ENCODE data around the gene OLFM1.

OLFM1 gene

DNA sequence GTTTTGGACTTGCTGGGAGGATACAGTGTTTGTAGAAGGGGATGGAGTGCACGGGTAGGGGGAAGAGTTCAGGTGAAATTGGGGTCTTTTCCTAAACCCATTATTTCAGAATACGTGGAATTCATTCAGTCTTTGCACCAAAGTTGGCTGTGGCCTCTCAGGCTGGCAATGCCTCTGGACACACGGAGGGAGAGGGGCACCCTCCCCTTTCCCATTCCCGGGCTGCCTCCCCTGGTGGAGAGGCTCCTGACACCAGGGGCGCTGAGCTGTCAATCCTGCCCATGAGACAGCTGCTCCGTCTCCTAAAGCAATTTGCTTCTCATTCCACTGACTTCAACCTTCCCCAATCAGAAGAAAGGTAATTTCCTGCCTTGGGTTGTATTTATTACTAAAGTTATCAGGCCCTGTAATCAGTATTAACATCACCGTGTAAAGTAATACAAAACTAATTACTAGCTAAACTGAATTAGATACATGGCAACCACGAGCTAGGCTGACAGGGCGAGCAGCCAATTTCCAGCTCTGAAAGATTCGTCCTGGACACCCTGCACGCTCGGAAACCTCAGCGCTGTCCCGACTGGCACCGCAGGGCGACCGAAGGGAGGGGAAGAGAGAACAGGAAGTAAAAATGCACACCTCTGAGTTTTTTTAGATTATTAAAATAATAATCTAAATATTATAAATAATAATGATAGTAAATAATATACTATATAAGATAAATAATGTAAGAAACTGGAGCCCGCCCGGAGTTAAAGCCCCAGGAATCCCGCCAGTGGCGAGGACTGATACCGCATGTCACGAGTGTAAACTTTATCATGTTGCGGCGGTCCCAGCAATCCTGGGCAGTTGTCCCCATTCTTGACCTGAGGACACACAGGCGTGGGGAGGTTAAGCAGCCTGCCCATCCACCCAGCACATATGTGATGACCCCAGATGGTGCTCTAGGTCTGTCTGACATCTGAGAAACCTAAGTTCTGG lies 6.9 kb upstream of the OLFM1 start:
- Histone ChIP-seq H3K9ac (ENCODE audit: low read depth, low read length) (no peak overlapping the region), H3K27me3 (ENCODE audit: insufficient read depth, low read length, poor library complexity) (no peaks in the 10 kb centered on the region), H3K4me2 (ENCODE audit: insufficient read depth, low read length) (no peak overlapping the region), H3K36me3 (ENCODE audit: insufficient read depth, low read length) (no peaks in the 10 kb centered on the region), H4K20me1 (ENCODE audit: insufficient read depth, low read length) (peaks cover 7% of the 10 kb centered on the region; the same call in 1 of the 2 replicates), H3K79me2 (ENCODE audit: insufficient read depth, low read length) (no peaks in the 10 kb centered on the region), H3K4me3 (ENCODE audit: low read depth in 1 of 2, low read length in 2 of 2) (no peak overlapping the region), H3K4me1 (ENCODE audit: insufficient read depth, low read length) (no peaks in the 10 kb centered on the region), H3K27ac (ENCODE audit: low read length) (no peak overlapping the region), H2AFZ (ENCODE audit: low read depth, low read length) (no peak overlapping the region), H3K9me3 (ENCODE audit: insufficient read depth, low read length, severe bottlenecking) (no peaks in the 10 kb centered on the region)
- ATAC-seq (ENCODE audit: insufficient read depth, low read depth) (no peak), DNase-seq (no peak)
- TF ChIP-seq, protein P1, sequence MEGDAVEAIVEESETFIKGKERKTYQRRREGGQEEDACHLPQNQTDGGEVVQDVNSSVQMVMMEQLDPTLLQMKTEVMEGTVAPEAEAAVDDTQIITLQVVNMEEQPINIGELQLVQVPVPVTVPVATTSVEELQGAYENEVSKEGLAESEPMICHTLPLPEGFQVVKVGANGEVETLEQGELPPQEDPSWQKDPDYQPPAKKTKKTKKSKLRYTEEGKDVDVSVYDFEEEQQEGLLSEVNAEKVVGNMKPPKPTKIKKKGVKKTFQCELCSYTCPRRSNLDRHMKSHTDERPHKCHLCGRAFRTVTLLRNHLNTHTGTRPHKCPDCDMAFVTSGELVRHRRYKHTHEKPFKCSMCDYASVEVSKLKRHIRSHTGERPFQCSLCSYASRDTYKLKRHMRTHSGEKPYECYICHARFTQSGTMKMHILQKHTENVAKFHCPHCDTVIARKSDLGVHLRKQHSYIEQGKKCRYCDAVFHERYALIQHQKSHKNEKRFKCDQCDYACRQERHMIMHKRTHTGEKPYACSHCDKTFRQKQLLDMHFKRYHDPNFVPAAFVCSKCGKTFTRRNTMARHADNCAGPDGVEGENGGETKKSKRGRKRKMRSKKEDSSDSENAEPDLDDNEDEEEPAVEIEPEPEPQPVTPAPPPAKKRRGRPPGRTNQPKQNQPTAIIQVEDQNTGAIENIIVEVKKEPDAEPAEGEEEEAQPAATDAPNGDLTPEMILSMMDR (IDR thresholded peaks at IDR 0.05; ENCODE audit: borderline replicate concordance, extremely low read depth, low read length, poor library complexity, severe bottlenecking) = no peak
- no peak for TF ChIP-seq EZH2 (IDR thresholded peaks at IDR 0.05; ENCODE audit: borderline replicate concordance, low read depth, low read length, severe bottlenecking)

DNA sequence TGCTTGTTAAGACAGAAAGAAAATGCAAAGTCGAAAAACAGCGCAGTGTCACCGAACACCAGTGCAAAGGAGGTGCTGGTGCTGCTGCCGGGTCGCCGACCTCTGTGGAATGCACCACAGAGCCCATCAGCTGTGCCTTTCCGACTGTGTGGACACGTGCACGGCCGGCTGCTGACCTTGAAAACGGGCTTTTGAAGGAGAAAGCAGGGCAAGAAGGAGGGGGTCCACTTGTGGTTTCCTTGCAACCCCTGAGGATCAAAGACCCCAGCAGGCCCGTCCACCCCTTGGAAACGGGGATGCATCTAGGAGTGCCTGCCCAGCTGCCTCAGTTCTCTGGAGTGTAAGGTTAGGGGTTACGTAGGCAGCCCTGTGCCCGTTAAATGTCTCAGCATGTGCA lies 6.2 kb upstream of the OLFM1 start:
- H4K20me1 ChIP-seq (ENCODE audit: insufficient read depth, low read length) = peaks cover 7% of the 10 kb centered on the region; the same call in 1 of the 2 replicates
- no peak for TF ChIP-seq EZH2 (IDR thresholded peaks at IDR 0.05; ENCODE audit: borderline replicate concordance, low read depth, low read length, severe bottlenecking)
- TF ChIP-seq, protein P1 (IDR thresholded peaks at IDR 0.05; ENCODE audit: borderline replicate concordance, extremely low read depth, low read length, poor library complexity, severe bottlenecking) = no peak
- no peak overlapping the region for H2AFZ ChIP-seq (ENCODE audit: low read depth, low read length)
- no peaks in the 10 kb centered on the region for H3K4me1 ChIP-seq (ENCODE audit: insufficient read depth, low read length)
- no peaks in the 10 kb centered on the region for H3K27me3 ChIP-seq (ENCODE audit: insufficient read depth, low read length, poor library complexity)
- no peaks in the 10 kb centered on the region for H3K79me2 ChIP-seq (ENCODE audit: insufficient read depth, low read length)
- no peak overlapping the region for H3K9ac ChIP-seq (ENCODE audit: low read depth, low read length)
- no peaks in the 10 kb centered on the region for H3K9me3 ChIP-seq (ENCODE audit: insufficient read depth, low read length, severe bottlenecking)
- no peak overlapping the region for H3K27ac ChIP-seq (ENCODE audit: low read length)
- no peaks in the 10 kb centered on the region for H3K36me3 ChIP-seq (ENCODE audit: insufficient read depth, low read length)
- no peak overlapping the region for H3K4me2 ChIP-seq (ENCODE audit: insufficient read depth, low read length)
- ATAC-seq (ENCODE audit: insufficient read depth, low read depth) = no peak
- no peak for DNase-seq
- H3K4me3 ChIP-seq (ENCODE audit: low read depth in 1 of 2, low read length in 2 of 2) = no peak overlapping the region

DNA sequence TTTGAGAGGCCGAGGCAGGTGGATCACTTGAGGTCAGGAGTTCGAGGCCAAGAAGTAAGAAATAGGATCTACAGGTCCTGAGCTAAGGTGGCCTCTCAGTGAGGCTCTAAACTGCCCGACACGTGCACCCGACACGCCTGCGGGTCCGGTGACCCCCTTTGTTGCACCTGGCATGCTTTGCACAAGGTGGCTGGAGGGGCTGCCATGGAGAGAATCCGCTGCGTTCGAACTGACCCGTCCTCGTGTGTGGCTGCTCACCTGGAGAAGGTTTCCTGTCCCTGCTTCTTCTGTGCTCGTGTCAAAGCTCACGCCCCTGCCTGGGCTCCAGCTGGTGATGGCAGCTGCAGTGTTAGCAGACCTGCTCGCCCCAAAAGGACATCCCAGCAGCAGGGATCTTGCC lies 5.7 kb upstream of the OLFM1 start:
- H3K4me3 ChIP-seq (ENCODE audit: low read depth in 1 of 2, low read length in 2 of 2) = no peak overlapping the region
- DNase-seq (no peak), ATAC-seq (ENCODE audit: insufficient read depth, low read depth) (no peak)
- no peak overlapping the region for H2AFZ ChIP-seq (ENCODE audit: low read depth, low read length)
- H3K27ac ChIP-seq (ENCODE audit: low read length) = no peak overlapping the region
- TF ChIP-seq EZH2 (IDR thresholded peaks at IDR 0.05; ENCODE audit: borderline replicate concordance, low read depth, low read length, severe bottlenecking) = no peak
- TF ChIP-seq, protein P1 (IDR thresholded peaks at IDR 0.05; ENCODE audit: borderline replicate concordance, extremely low read depth, low read length, poor library complexity, severe bottlenecking) = no peak
- H3K4me1 ChIP-seq (ENCODE audit: insufficient read depth, low read length) = no peaks in the 10 kb centered on the region
- no peaks in the 10 kb centered on the region for H3K27me3 ChIP-seq (ENCODE audit: insufficient read depth, low read length, poor library complexity)
- H3K36me3 ChIP-seq (ENCODE audit: insufficient read depth, low read length) = no peaks in the 10 kb centered on the region
- no peak overlapping the region for H3K9ac ChIP-seq (ENCODE audit: low read depth, low read length)
- H3K9me3 ChIP-seq (ENCODE audit: insufficient read depth, low read length, severe bottlenecking) = no peaks in the 10 kb centered on the region
- peaks cover 7% of the 10 kb centered on the region; the same call in 1 of the 2 replicates for H4K20me1 ChIP-seq (ENCODE audit: insufficient read depth, low read length)
- no peaks in the 10 kb centered on the region for H3K79me2 ChIP-seq (ENCODE audit: insufficient read depth, low read length)
- H3K4me2 ChIP-seq (ENCODE audit: insufficient read depth, low read length) = no peak overlapping the region

Data from DND-41 (cell line).